A673 (cell line): ENCODE data around the gene TARBP1.

Source experiments
- CTCF ChIP-seq: fragments of 300-800, 200-600 bp; sonication (generic); conservative IDR thresholded peaks from 2 replicates; pipeline ENCODE4 v1.5.1; 2017; ENCODE audit warnings: low read depth, mild to moderate bottlenecking, antibody characterized with exemption, low read length, moderate library complexity, mixed read lengths
- EZH2 ChIP-seq: fragments of 200-600 bp; sonication (generic); IDR thresholded peaks from 2 replicates; pipeline ENCODE4 v1.6.1; 2017; ENCODE audit warnings: borderline replicate concordance, low read depth, mild to moderate bottlenecking, mixed read lengths, antibody characterized with exemption, low read length; ENCODE audit not compliant: poor library complexity, severe bottlenecking

- TF ChIP-seq CTCF, result no peak
- no peak for TF ChIP-seq EZH2
These were observed 30.7 kb upstream of the TARBP1 start for GRCh38 chr1:234509457-234510328.
